ENCODE measurements around the gene CHST1.

GRCh38 chr11:45647786-45648185, 17.6 kb downstream of the CHST1 start:
- TF ChIP-seq POLR2A (IDR thresholded peaks at IDR 0.05; ENCODE audit: low read length) (no peak), GATA1 (IDR thresholded peaks at IDR 0.05; ENCODE audit: low read depth, low read length) (no peak)

Data from erythroblast (primary cell).